K562 (cell line): ENCODE results near the gene ADIPOR1. TPM values are rescaled to one million over a fixed set of nuclear protein-coding genes. Genes with fewer than 3 reads are reported as not detected.
A peak's percentile ranks its signal among the peaks of the same experiment; 100 is the strongest.

Experiments used
- HDAC8 ChIP-seq: fragments of 450-650 bp; IDR thresholded peaks from 2 replicates; pipeline ENCODE4 v1.6.1; 2016; ENCODE audit warnings: mild to moderate bottlenecking, missing genetic modification characterization, moderate library complexity, missing compliant biosample characterization
- PML ChIP-seq: IDR thresholded peaks from 2 replicates; pipeline ENCODE4 v1.6.1; 2012; ENCODE audit warnings: low read length, inconsistent platforms
- RBM22 ChIP-seq: fragments of 200-400 bp; formaldehyde crosslinking; IDR thresholded peaks from 2 replicates; pipeline ENCODE4 v1.6.1; 2018; ENCODE audit warnings: low read length, low read depth; ENCODE audit not compliant: poor library complexity, severe bottlenecking
- TOE1 ChIP-seq, 2 experiments: fragments of 450-650 bp in 1 of 2; sonication (generic) in 1 of 2; formaldehyde crosslinking in 1 of 2; IDR thresholded peaks; 2 replicates each; pipeline versions ENCODE4 v1.7.1 to v1.8.0; 2016 to 2022; ENCODE audit warnings: borderline replicate concordance in 2 of 2, mild to moderate bottlenecking in 2 of 2, antibody characterized with exemption in 1 of 2, inconsistent platforms in 1 of 2, low read depth in 1 of 2, missing genetic modification reagents in 1 of 2, moderate library complexity in 1 of 2
- ZNF431 ChIP-seq: sonication (generic); formaldehyde crosslinking; IDR thresholded peaks from 2 replicates; pipeline ENCODE4 v1.8.0; 2022; ENCODE audit warnings: mild to moderate bottlenecking, missing genetic modification reagents
- polyA plus RNA-seq, 8 experiments: library from polyadenylated mRNA; depleted of rRNA in 4 of 8; stranded (reverse) in 5 of 8; unstranded in 3 of 8; fragments of >200 nt; fragmentation: Nextera tagmentation in 2 of 8; fragmentation: Illumina TruSeq in 1 of 8; extraction: Ambion mirVana in 2 of 8; extraction: Trizol in 1 of 8; gene quantifications; 2 replicates each; pipeline versions ENCODE4 v1.2.1 to v1.2.3, GENCODE V29; 2011 to 2014; ENCODE audit warnings: inconsistent platforms in 1 of 8, missing spikeins in 1 of 8
- total RNA-seq, 7 experiments: library from RNA; depleted of rRNA in 6 of 7; stranded (reverse); fragments of >200 nt in 6 of 7; fragmentation: Illumina TruSeq in 2 of 7; extraction: Trizol in 2 of 7; gene quantifications; 2 replicates each; pipeline versions ENCODE4 v1.2.1 to v1.2.3, GENCODE V29; 2011 to 2021; ENCODE audit warnings: low replicate concordance in 1 of 7
- TF ChIP-seq, protein P1 (sequence below): fragments of 250-450 bp; sonication (Bioruptor Pico); IDR thresholded peaks from 2 replicates; pipeline ENCODE4 v1.9.0; 2021; ENCODE audit warnings: mild to moderate bottlenecking
- TF ChIP-seq, protein P2 (sequence below): fragments of 450-650 bp; IDR thresholded peaks from 2 replicates; pipeline ENCODE4 v1.6.1; 2016; ENCODE audit warnings: borderline replicate concordance
- TF ChIP-seq, protein P3 (sequence below): fragments of 450-650 bp; formaldehyde crosslinking; IDR thresholded peaks from 2 replicates; pipeline ENCODE4 v1.4.0; 2020; ENCODE audit warnings: mild to moderate bottlenecking, moderate library complexity
- TF ChIP-seq, protein P4 (sequence below): sonication (generic); formaldehyde crosslinking; IDR thresholded peaks from 2 replicates; pipeline ENCODE4 v1.8.1; 2023; ENCODE audit warnings: mild to moderate bottlenecking, missing genetic modification reagents
- TF ChIP-seq, protein P5 (sequence below): sonication (generic); formaldehyde crosslinking; IDR thresholded peaks from 2 replicates; pipeline ENCODE4 v1.8.0; 2022; ENCODE audit warnings: missing genetic modification reagents, mild to moderate bottlenecking, moderate library complexity, borderline replicate concordance
- TF ChIP-seq, protein P6 (sequence below): fragments of 450-650 bp; IDR thresholded peaks from 2 replicates; pipeline ENCODE4 v1.6.1; 2016; ENCODE audit warnings: mild to moderate bottlenecking
- TF ChIP-seq, protein P7 (sequence below): fragments of 150-350 bp; conservative IDR thresholded peaks from 2 replicates; pipeline ENCODE4 v1.6.1; 2014; ENCODE audit warnings: low read length

ADIPOR1 gene
- total and polyA plus RNA-seq, 9 of the 15 experiments (the other 6 are each of a cell fraction or from before 2014, with no cell fraction given) = 29.0 to 217 (median 100) TPM

DNA sequence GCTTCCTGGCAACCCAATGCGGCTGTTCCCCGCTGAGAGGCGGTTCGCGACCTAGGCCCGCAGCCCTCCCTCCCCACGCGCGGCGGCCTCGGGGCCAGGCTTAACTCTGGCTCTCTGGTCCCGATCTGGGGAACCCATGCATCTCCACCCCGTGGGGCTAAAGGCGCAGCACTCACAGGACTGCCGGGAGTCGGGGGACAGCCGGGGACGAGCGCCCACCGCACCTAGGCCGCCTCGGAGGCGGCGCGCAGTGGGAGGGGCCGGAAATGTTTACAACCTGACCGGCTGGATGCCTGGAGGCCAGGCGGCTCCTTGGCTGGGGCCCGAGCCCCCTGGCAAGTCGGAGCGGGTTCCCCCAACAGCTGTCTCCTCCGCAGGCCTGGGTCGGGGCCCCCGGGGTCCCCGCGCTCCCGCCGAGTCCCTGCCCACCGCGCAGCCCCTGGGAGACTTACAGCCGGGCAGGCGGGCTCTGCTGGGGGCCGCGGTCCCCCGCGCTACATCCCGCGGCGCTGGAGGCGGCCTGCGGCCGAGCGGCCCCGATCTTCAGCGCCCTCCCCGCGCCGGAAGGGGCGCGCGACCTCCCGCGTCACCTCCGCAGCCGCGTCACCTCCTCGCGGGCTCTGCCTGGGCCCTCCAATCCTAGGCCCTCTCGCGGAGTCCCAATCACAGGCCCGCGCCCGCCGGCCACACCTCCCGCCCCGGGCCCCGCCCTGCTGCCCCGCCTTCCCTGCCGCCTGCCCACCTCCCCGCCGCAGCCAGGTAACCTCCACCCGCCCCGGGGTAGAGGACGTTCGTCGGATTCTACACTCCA, at the start of gene ADIPOR1 (continued):
- TF ChIP-seq ZNF431 (peak; percentile 29; the same call in 1 of the 2 replicates), RBM22 (peak; percentile 64), TOE1 (IDR thresholded peaks at IDR 0.05; ENCODE audit: borderline replicate concordance) (no peak), TOE1 (CRISPR knock-in tag; IDR thresholded peaks at IDR 0.05; ENCODE audit: borderline replicate concordance, low read depth) (peak; percentile 76; the same call in 1 of the 2 replicates), PML (peak; percentile 69; the same call in 1 of the 2 replicates), HDAC8 (no peak)
- TF ChIP-seq, protein P1, sequence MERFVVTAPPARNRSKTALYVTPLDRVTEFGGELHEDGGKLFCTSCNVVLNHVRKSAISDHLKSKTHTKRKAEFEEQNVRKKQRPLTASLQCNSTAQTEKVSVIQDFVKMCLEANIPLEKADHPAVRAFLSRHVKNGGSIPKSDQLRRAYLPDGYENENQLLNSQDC = peak; percentile 86
- TF ChIP-seq, protein P2, sequence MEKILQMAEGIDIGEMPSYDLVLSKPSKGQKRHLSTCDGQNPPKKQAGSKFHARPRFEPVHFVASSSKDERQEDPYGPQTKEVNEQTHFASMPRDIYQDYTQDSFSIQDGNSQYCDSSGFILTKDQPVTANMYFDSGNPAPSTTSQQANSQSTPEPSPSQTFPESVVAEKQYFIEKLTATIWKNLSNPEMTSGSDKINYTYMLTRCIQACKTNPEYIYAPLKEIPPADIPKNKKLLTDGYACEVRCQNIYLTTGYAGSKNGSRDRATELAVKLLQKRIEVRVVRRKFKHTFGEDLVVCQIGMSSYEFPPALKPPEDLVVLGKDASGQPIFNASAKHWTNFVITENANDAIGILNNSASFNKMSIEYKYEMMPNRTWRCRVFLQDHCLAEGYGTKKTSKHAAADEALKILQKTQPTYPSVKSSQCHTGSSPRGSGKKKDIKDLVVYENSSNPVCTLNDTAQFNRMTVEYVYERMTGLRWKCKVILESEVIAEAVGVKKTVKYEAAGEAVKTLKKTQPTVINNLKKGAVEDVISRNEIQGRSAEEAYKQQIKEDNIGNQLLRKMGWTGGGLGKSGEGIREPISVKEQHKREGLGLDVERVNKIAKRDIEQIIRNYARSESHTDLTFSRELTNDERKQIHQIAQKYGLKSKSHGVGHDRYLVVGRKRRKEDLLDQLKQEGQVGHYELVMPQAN = peak; percentile 83; the same call in 1 of the 2 replicates
- TF ChIP-seq, protein P3, sequence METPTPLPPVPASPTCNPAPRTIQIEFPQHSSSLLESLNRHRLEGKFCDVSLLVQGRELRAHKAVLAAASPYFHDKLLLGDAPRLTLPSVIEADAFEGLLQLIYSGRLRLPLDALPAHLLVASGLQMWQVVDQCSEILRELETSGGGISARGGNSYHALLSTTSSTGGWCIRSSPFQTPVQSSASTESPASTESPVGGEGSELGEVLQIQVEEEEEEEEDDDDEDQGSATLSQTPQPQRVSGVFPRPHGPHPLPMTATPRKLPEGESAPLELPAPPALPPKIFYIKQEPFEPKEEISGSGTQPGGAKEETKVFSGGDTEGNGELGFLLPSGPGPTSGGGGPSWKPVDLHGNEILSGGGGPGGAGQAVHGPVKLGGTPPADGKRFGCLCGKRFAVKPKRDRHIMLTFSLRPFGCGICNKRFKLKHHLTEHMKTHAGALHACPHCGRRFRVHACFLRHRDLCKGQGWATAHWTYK (CRISPR knock-in tag) = 0 out of 2 replicates have a peak, but pooled peaks have one; percentile 42
- TF ChIP-seq, protein P4, sequence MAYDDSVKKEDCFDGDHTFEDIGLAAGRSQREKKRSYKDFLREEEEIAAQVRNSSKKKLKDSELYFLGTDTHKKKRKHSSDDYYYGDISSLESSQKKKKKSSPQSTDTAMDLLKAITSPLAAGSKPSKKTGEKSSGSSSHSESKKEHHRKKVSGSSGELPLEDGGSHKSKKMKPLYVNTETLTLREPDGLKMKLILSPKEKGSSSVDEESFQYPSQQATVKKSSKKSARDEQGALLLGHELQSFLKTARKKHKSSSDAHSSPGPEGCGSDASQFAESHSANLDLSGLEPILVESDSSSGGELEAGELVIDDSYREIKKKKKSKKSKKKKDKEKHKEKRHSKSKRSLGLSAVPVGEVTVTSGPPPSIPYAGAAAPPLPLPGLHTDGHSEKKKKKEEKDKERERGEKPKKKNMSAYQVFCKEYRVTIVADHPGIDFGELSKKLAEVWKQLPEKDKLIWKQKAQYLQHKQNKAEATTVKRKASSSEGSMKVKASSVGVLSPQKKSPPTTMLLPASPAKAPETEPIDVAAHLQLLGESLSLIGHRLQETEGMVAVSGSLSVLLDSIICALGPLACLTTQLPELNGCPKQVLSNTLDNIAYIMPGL (CRISPR knock-in tag) = peak; percentile 80
- TF ChIP-seq, protein P5, sequence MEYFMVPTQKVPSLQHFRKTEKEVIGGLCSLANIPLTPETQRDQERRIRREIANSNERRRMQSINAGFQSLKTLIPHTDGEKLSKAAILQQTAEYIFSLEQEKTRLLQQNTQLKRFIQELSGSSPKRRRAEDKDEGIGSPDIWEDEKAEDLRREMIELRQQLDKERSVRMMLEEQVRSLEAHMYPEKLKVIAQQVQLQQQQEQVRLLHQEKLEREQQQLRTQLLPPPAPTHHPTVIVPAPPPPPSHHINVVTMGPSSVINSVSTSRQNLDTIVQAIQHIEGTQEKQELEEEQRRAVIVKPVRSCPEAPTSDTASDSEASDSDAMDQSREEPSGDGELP = peak; percentile 30; the same call in 1 of the 2 replicates
- TF ChIP-seq, protein P6, sequence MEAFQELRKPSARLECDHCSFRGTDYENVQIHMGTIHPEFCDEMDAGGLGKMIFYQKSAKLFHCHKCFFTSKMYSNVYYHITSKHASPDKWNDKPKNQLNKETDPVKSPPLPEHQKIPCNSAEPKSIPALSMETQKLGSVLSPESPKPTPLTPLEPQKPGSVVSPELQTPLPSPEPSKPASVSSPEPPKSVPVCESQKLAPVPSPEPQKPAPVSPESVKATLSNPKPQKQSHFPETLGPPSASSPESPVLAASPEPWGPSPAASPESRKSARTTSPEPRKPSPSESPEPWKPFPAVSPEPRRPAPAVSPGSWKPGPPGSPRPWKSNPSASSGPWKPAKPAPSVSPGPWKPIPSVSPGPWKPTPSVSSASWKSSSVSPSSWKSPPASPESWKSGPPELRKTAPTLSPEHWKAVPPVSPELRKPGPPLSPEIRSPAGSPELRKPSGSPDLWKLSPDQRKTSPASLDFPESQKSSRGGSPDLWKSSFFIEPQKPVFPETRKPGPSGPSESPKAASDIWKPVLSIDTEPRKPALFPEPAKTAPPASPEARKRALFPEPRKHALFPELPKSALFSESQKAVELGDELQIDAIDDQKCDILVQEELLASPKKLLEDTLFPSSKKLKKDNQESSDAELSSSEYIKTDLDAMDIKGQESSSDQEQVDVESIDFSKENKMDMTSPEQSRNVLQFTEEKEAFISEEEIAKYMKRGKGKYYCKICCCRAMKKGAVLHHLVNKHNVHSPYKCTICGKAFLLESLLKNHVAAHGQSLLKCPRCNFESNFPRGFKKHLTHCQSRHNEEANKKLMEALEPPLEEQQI = no peak
- TF ChIP-seq, protein P7, sequence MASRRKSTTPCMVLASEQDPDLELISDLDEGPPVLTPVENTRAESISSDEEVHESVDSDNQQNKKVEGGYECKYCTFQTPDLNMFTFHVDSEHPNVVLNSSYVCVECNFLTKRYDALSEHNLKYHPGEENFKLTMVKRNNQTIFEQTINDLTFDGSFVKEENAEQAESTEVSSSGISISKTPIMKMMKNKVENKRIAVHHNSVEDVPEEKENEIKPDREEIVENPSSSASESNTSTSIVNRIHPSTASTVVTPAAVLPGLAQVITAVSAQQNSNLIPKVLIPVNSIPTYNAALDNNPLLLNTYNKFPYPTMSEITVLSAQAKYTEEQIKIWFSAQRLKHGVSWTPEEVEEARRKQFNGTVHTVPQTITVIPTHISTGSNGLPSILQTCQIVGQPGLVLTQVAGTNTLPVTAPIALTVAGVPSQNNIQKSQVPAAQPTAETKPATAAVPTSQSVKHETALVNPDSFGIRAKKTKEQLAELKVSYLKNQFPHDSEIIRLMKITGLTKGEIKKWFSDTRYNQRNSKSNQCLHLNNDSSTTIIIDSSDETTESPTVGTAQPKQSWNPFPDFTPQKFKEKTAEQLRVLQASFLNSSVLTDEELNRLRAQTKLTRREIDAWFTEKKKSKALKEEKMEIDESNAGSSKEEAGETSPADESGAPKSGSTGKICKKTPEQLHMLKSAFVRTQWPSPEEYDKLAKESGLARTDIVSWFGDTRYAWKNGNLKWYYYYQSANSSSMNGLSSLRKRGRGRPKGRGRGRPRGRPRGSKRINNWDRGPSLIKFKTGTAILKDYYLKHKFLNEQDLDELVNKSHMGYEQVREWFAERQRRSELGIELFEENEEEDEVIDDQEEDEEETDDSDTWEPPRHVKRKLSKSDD = no peak
